K562 (cell line): Measurements from ENCODE around the gene DNAJC17. TPM values are rescaled to one million over a fixed set of nuclear protein-coding genes. Genes with fewer than 3 reads are reported as not detected.

ENCODE experiments used
- ATAC-seq: fragments of 200-7000 bp; cut with Tn5 transposase; 3 replicates; pipeline ENCODE4 v1.9.1; 2020; ENCODE audit warnings: moderate library complexity
- BruUV-seq: library from RNA; stranded (reverse); fragments of 400-500 nt; replicated peaks from 2 replicates; lab custom pipeline; 2021; lab: Mats Ljungman, UMichigan
- CTCF ChIA-PET: fragments of 300-600 bp; formaldehyde crosslinking; extraction: SDS; loops from one replicate; lab custom pipeline; 2021; ENCODE audit warnings: low intra/inter-chr PET ratio; lab: Yijun Ruan, JAX
- POLR2A ChIA-PET: fragments of 300-600, 350-650 bp; sonication (Branson Sonifier 250); formaldehyde crosslinking; extraction: SDS; loops from one replicate; lab custom pipeline; 2021; ENCODE audit warnings: antibody characterized with exemption, inconsistent platforms; lab: Yijun Ruan, JAX
- DNase-seq, 4 experiments: peaks; one replicate each; pipeline versions ENCODE4 v3.0.0 to v3.0.0-alpha.2; 2011 to 2018; ENCODE audit warnings: low spot score in 3 of 4, mixed read lengths in 3 of 4; ENCODE audit errors: extremely low read depth in 1 of 4
- FAIRE-seq: peaks from 2 replicates; lab custom pipeline; 2011; peaks lifted over from hg19 to GRCh38; lab: Jason Lieb, UNC
- H2AFZ ChIP-seq: 2 replicates; pipeline ENCODE4 v1.6.0; 2011; ENCODE audit warnings: low read depth, low read length, control low read depth, inconsistent platforms
- H3K27ac ChIP-seq: fragments of 200-600 bp; 3 replicates; pipeline ENCODE4 v1.8.0; 2011; ENCODE audit warnings: low read depth, mild to moderate bottlenecking, control low read depth, inconsistent platforms, low read length, moderate library complexity, mixed read lengths; ENCODE audit errors: extremely low read depth
- H3K27me3 ChIP-seq, 2 experiments: fragments of 300-600 bp in 1 of 2; 2 replicates in 1 of 2; 3 replicates in 1 of 2; pipeline versions ENCODE4 v1.6.0 to v1.8.0; 2011; ENCODE audit warnings: inconsistent platforms in 2 of 2, low read length in 2 of 2, mild to moderate bottlenecking in 1 of 2, mixed read lengths in 1 of 2, moderate library complexity in 1 of 2; ENCODE audit not compliant: control insufficient read depth in 2 of 2, insufficient read depth in 2 of 2
- H3K36me3 ChIP-seq: fragments of 300-600 bp; 3 replicates; pipeline ENCODE4 v1.8.0; 2011; ENCODE audit warnings: mild to moderate bottlenecking, low read length, inconsistent platforms; ENCODE audit not compliant: control insufficient read depth, insufficient read depth
- H3K4me1 ChIP-seq, 2 experiments: fragments of 200-600 bp in 1 of 2; replicated peaks in 1 of 2; 2 replicates in 1 of 2; 3 replicates in 1 of 2; pipeline versions ENCODE4 v1.5.1 to v1.8.0; 2011; ENCODE audit warnings: inconsistent platforms in 2 of 2, low read length in 2 of 2, mild to moderate bottlenecking in 1 of 2, mixed read lengths in 1 of 2, moderate library complexity in 1 of 2; ENCODE audit not compliant: control insufficient read depth in 2 of 2, insufficient read depth in 2 of 2
- H3K4me2 ChIP-seq: 2 replicates; pipeline ENCODE4 v1.6.1; 2011; ENCODE audit warnings: low read length, control low read depth, inconsistent platforms, mixed read lengths; ENCODE audit not compliant: insufficient read depth
- H3K4me3 ChIP-seq: fragments of 200-600 bp; sonication (generic), shearing (Covaris generic); 2 replicates; pipeline ENCODE4 v1.5.1; 2016; ENCODE audit warnings: control low read depth, inconsistent platforms
- H3K79me2 ChIP-seq: fragments of 200-600 bp; 3 replicates; pipeline ENCODE4 v1.8.0; 2011; ENCODE audit warnings: low read length, inconsistent platforms; ENCODE audit not compliant: control insufficient read depth, insufficient read depth
- H3K9ac ChIP-seq, 2 experiments: 2 replicates each; pipeline versions ENCODE4 v1.6.0 to v1.6.1; 2011; ENCODE audit warnings: low read depth in 2 of 2, low read length in 2 of 2, control low read depth in 1 of 2, inconsistent platforms in 1 of 2, mild to moderate bottlenecking in 1 of 2, mixed read lengths in 1 of 2; ENCODE audit not compliant: insufficient read depth in 1 of 2
- H3K9me1 ChIP-seq: one replicate; pipeline ENCODE4 v1.6.0; 2011; ENCODE audit warnings: inconsistent platforms, mild to moderate bottlenecking, low read length, moderate library complexity; ENCODE audit not compliant: control insufficient read depth, insufficient read depth
- H3K9me3 ChIP-seq: replicated peaks from 2 replicates; pipeline ENCODE4 v1.5.1; 2011; ENCODE audit warnings: low read depth, low read length, inconsistent platforms; ENCODE audit not compliant: control insufficient read depth, insufficient read depth
- H4K20me1 ChIP-seq: replicated peaks from 2 replicates; pipeline ENCODE4 v1.6.1; 2011; ENCODE audit warnings: low read length, inconsistent platforms, mixed read lengths; ENCODE audit not compliant: control insufficient read depth, insufficient read depth
- DIDO1 ChIP-seq: fragments of 450-650 bp; IDR thresholded peaks from 2 replicates; pipeline ENCODE4 v1.6.1; 2016; ENCODE audit warnings: low read depth, missing biosample characterization, missing genetic modification characterization
- SPI1 ChIP-seq: IDR thresholded peaks from 2 replicates; pipeline ENCODE4 v1.6.1; 2011; ENCODE audit warnings: low read depth, low read length, control low read depth, borderline replicate concordance
- SRSF3 ChIP-seq: fragments of 200-400 bp; formaldehyde crosslinking; IDR thresholded peaks from 2 replicates; pipeline ENCODE4 v1.6.1; 2016; ENCODE audit warnings: mild to moderate bottlenecking, low read length, moderate library complexity; ENCODE audit not compliant: insufficient read depth
- ZNF197 ChIP-seq: fragments of 200-800 bp; sonication (Bioruptor generic); IDR thresholded peaks from 2 replicates; pipeline ENCODE4 v1.6.1; 2016; ENCODE audit warnings: low read depth, missing genetic modification characterization, missing compliant biosample characterization
- ZNF444 ChIP-seq: fragments of 250-450 bp; sonication (Bioruptor Pico); IDR thresholded peaks from 2 replicates; pipeline ENCODE4 v1.4.0; 2020; ENCODE audit warnings: mild to moderate bottlenecking, moderate library complexity
- ZNF717 ChIP-seq: fragments of 250-450 bp; sonication (Bioruptor Pico); IDR thresholded peaks from 2 replicates; pipeline ENCODE4 v1.5.0; 2021
- WGBS: fragments of 100-300 bp; shearing (Covaris generic); methylation state at CpG from one replicate; pipeline ENCODE4 v1.1.6; 2016; ENCODE audit warnings: low coverage, mixed read lengths; ENCODE audit not compliant: insufficient coverage; ENCODE audit errors: missing lambda C conversion rate; 5-methylcytosine and 5-hydroxymethylcytosine counted together
- in situ Hi-C: fragments of 300-500 bp; cut with MboI; formaldehyde crosslinking; loops from 4 replicates; pipeline ENCODE4 v1.15.0; 2018; ENCODE audit warnings: inconsistent platforms, mixed read lengths
- intact Hi-C: fragments of 100-400 bp; cut with micrococcal nuclease; formaldehyde crosslinking; loops from 2 replicates; pipeline ENCODE4 v1.14.2; 2022
- polyA plus RNA-seq, 8 experiments: library from polyadenylated mRNA; depleted of rRNA in 4 of 8; stranded (reverse) in 5 of 8; unstranded in 3 of 8; fragments of >200 nt; fragmentation: Nextera tagmentation in 2 of 8; fragmentation: Illumina TruSeq in 1 of 8; extraction: Ambion mirVana in 2 of 8; extraction: Trizol in 1 of 8; gene quantifications; 2 replicates each; pipeline versions ENCODE4 v1.2.1 to v1.2.3, GENCODE V29; 2011 to 2014; ENCODE audit warnings: inconsistent platforms in 1 of 8, missing spikeins in 1 of 8
- total RNA-seq, 7 experiments: library from RNA; depleted of rRNA in 6 of 7; stranded (reverse); fragments of >200 nt in 6 of 7; fragmentation: Illumina TruSeq in 2 of 7; extraction: Trizol in 2 of 7; gene quantifications; 2 replicates each; pipeline versions ENCODE4 v1.2.1 to v1.2.3, GENCODE V29; 2011 to 2021; ENCODE audit warnings: low replicate concordance in 1 of 7

Gene DNAJC17
- total and polyA plus RNA-seq, 9 of the 15 experiments (the other 6 are each of a cell fraction or from before 2014, with no cell fraction given): 2.4 to 79.4 (median 44.2) TPM

DNA sequence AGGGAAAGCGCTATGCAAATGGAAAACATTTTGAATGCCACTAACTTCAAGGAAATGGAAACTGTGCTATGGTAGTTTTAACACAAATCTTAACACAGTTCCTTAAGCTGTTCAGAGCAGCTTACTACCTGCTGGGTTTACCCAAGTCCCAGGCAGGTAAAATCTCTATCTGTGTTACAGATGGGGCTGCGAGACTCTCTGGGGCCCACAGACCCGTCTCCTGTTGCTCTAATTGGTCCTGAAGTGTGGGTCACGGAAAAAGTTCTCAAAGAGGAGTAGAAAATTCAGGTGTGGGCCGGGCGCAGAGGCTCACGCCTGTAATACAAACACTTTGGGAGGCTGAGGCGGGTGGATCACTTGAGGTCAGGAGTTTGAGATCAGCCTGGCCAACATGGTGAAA is 17.3 kb downstream of the DNAJC17 start:
- POLR2A ChIA-PET: interaction anchor here (0.6 to 1.2 kb wide), 3 partner anchors 26 to 156 kb away, joined by 3 to 4 read pairs (median 3); partner anchors contain the start of gene GCHFR

DNA sequence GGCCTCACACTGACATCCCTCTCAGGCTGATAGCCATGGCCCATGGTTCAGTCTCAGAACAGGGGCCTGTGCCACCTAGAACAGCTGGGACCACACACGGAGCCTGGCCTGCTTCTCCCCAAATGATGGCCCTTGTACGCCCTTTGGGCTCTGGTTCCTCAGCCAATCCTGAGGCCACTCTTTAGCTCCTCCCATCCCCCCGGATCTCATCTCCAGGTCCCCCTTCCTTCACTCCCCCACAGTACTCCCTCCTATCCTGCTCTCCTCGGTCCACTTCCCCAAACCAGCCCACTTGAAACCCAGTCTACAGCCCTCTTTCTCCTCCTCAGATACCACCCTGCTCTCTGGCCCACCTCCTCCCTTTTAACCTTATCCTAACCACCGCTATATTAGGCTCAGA is 18.2 kb downstream of the DNAJC17 start:
- ChIA-PET POLR2A (interaction anchor here (0.7 to 1.7 kb wide), 5 partner anchors 23 to 157 kb away, joined by 3 to 4 read pairs (median 3); partner anchors contain the start of genes GCHFR and VPS18), CTCF (interaction anchor here (0.6 kb wide), 2 partner anchors 443 to 712 kb away, joined by 3 read pairs; no protein-coding TSS in a partner anchor)
- DNase-seq: peak; percentile 30 to 70 (median 52)
- no peaks in the 10 kb centered on the region for H3K9me3 ChIP-seq
- no peaks in the 10 kb centered on the region for H3K27me3 ChIP-seq
- in situ Hi-C loops (no loop called here), intact Hi-C loops (loop anchor here (5.0 to 10.0 kb wide), 2 partner anchors 68 to 274 kb away; no protein-coding TSS in a partner anchor)
- peak overlapping the region in 1 of 2 experiments; percentile 4; a peak in 2 of 4 replicates for H3K9ac ChIP-seq
- no peak overlapping the region for H2AFZ ChIP-seq
- peaks cover 8 to 11% of the 10 kb centered on the region in 2 experiments; a peak in 4 of 5 replicates for H3K4me1 ChIP-seq
- no peak for TF ChIP-seq ZNF444 (CRISPR knock-in tag)
- peak; percentile 68; the same call in 1 of the 2 replicates for TF ChIP-seq SPI1
- H3K9me1 ChIP-seq: no peaks in the 10 kb centered on the region
- ATAC-seq: peak; percentile 67
- H3K27ac ChIP-seq: peak overlapping the region; percentile 21; the same call in 1 of the 3 replicates
- 28% methylated on average over 5 of the region's 5 CpGs for WGBS
- no peaks in the 10 kb centered on the region for H4K20me1 ChIP-seq
- BruUV-seq: no TSS peak
- peaks cover 10% of the 10 kb centered on the region; the same call in 2 of the 3 replicates for H3K79me2 ChIP-seq
- no peak for FAIRE-seq
- peaks cover 16% of the 10 kb centered on the region; the same call in 2 of the 3 replicates for H3K36me3 ChIP-seq
- H3K4me2 ChIP-seq: no peak overlapping the region
- no peak overlapping the region for H3K4me3 ChIP-seq

More for the DNA sequence above, 17.3 kb downstream of the DNAJC17 start:
- CTCF ChIA-PET: no interaction called here
- in situ Hi-C loops: no loop called here
- H3K4me1 ChIP-seq: peaks cover 8 to 11% of the 10 kb centered on the region in 2 experiments; a peak in 4 of 5 replicates
- ATAC-seq (no peak), DNase-seq (no peak), FAIRE-seq (no peak)
- no peak for TF ChIP-seq SRSF3
- no peak for TF ChIP-seq ZNF717
- no peak for TF ChIP-seq DIDO1 (tag)
- no peak for TF ChIP-seq ZNF197 (CRISPR knock-in tag)
- 90% methylated on average over 7 of the region's 8 CpGs for WGBS
- no peak overlapping the region for H3K9ac ChIP-seq
- no peaks in the 10 kb centered on the region for H3K9me1 ChIP-seq
- no peaks in the 10 kb centered on the region for H4K20me1 ChIP-seq
- H3K79me2 ChIP-seq: peaks cover 10% of the 10 kb centered on the region; the same call in 2 of the 3 replicates
- BruUV-seq: no TSS peak
- no peak overlapping the region for H3K4me2 ChIP-seq
- no peak overlapping the region for H2AFZ ChIP-seq
- H3K9me3 ChIP-seq: no peaks in the 10 kb centered on the region
- no peaks in the 10 kb centered on the region for H3K27me3 ChIP-seq
- H3K27ac ChIP-seq: no peak overlapping the region
- H3K4me3 ChIP-seq: no peak overlapping the region
- intact Hi-C loops: loop anchor here (5.0 to 10.0 kb wide), 2 partner anchors 67 to 275 kb away; no protein-coding TSS in a partner anchor
- peaks cover 13% of the 10 kb centered on the region; the same call in 2 of the 3 replicates for H3K36me3 ChIP-seq
